NCI-H82 (cell line): ENCODE data around the gene C2orf15.
"Not testable (repeated sequence)": the region's sequence is repeated elsewhere in the genome, so short reads cannot be mapped to it uniquely, and the experiment has no call there.

Experiments used
- DNase-seq: peaks from one replicate; lab custom pipeline; 2025; lab: John Stamatoyannopoulos, UW

Gene C2orf15

GRCh38 chr2:99141110-99142108 is at the start of gene C2orf15:
Gene C2orf15 (plus strand): TSS chr2:99141707. CDS start chr2:99150559, 8,852 bp downstream.
- peak; percentile 98 for DNase-seq

DNA sequence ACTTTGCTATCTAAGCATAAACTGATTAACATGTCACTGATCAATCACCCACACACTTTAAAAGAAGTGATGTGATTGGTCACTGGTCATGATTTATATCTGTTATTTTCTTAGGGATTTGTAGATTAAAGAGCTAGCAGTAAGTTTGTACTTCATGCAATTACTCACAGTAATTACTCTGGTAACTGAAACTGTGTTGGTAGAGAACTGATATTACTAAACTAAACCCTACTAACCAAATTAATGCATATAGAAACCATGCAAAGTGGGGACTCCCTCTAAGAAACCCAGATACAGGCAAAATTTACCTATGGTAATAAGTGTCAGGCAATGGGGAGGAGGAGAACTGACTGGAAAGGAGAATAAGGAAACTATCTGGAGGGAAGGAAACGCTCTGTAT is 44.8 kb upstream of the C2orf15 start:
- no peak for DNase-seq

- no peak for DNase-seq
These were observed 39.8 kb upstream of the C2orf15 start for GRCh38 chr2:99101697-99102096.

DNA sequence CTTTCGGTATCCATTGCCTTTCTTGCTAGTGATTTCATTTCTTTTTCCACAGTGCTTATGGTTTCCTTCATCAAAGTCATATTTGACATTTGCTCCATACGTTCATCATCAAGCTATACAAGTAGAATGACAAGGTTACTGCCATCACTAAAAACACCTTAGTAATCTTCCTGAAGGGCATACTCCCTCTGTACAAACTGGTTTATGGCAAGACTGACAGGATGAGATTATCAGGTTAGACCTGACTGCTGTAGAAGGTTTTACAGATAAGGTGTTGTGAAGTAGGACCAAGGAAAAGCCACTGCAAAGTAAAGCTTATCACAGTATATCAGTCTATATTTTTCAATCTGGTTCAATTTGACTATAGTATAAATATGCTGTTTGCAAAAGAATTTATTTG is 37.5 kb upstream of the C2orf15 start:
- DNase-seq, result no peak

- no peak for DNase-seq
These were observed 34.6 kb upstream of the C2orf15 start for GRCh38 chr2:99106913-99107312.

DNA sequence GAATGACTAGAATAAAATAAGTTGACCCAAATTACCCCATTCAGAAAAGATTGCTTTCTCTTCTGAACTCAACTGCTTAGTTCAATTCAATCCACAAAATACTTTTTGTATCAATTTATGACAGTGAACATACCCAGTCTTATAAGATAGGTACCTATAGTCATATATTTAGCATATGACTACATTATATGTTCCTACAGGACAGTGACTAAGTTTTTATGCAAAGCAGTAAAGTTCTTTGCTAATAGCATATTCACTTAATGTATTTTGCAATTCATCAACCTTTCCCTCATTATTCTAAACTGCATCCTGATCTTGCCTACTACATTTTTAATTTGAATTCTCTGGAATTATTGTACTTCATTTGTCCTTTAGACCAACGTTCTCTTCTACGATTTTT is 30.3 kb upstream of the C2orf15 start:
- DNase-seq, result no peak

- DNase-seq, result no peak
These were observed 29.6 kb upstream of the C2orf15 start for GRCh38 chr2:99111945-99112344.

GRCh38 chr2:99112617-99113016 is 28.9 kb upstream of the C2orf15 start:
- no peak for DNase-seq

DNA sequence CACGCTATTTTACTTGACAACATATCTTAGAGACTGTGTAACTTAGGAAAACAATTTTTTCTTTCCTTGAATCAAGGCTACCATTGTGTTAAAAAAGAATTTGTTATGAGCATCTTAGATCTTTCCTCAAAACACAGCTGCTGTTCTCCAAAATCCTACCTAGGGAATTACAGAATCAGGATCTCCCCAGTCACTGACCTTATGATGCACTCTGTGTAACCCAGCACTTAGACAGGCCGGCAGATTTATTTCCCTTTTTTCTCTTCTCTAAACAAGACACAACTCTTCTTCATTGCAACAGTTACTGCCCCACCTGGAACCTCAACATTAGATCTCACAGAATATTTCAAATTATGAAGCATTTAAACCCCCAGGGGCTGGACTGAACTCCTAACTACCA is 13.5 kb upstream of the C2orf15 start:
- no peak for DNase-seq

DNA sequence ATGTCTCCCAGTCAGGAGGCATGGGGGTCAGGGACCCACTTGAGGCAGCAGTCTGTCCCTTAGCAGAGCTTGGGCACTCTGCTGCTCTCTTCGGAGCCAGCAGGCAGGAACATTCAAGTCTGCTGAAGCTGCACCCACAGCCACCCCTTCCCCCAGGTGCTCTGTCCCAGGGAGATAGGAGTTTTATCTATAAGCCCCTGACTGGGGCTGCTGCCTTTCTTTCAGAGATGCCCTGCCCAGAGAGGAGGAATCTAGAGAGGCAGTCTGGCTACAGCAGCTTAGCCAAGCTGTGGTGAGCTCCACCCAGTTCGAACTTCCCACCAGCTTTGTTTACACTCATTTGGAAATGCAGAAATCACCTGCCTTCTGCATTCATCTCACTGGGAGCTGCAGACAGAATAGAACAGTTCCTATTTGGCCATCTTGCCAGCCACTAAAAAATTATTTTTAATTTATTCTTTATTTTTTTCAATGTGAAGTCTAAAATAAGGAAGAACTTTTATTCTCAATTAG is 6.4 kb upstream of the C2orf15 start:
- DNase-seq, result not testable (repeated sequence)

DNA sequence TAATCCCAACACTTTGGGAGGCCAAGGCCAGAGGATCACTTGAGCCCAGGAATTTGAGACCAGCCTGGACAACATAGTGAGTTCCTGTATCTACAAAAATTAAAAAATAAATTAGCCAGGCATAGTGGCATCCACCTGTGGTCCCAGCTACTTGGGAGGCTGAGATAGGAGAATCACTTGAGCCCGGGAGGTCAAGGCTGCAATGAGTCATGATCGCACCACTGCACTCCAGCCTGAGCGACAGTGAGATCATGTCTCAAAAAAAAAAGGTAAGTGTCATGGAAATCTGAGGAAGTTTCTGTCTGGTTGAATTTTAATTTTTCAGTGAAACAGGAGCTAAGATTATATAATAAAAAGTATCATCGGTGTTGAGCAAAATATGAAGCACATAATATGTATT is 2.5 kb upstream of the C2orf15 start:
- DNase-seq, result no peak

DNA sequence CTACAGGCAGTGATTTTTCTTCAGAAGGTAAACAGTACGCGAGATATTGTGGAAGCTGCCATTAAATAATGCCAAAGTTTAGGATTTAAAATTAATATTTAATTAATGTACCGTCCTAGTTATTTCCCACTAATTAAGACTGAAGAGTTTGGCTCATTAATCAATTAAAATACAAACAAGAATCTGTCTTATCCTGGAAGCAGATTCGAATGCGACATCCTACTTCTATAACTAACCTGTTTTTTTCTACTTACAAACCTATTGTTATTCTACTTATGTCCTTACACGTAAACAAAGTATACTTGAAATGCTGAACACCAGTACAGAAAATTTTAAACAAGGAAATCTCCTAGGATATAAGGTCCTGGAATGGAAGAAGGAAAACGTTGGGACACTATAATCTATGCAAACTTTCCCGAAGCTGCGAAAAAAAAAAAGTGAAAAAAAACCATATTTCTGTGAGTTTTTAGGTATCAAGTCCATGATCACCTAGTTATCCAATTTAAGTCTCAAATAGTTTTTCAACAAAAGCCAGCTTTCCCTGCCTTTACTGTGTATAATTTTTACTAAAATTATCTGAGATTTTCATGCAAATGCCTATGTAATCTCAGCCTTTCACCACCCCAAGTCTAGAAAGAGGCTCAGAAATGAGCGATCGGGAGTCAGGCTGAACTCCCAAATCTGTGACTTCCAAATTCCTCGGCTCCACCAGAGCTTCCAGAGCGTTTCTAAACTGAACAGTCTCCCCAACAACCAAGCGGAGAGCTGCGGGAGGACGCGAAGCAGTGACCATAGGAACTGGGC is 1.2 kb upstream of the C2orf15 start:
- DNase-seq, result no peak

GRCh38 chr2:99140860-99141109 is 722 bp upstream of the C2orf15 start:
- DNase-seq, result peak; percentile 72

- DNase-seq, result no peak
These were observed 9.2 kb downstream of the C2orf15 start for GRCh38 chr2:99150706-99151105.

GRCh38 chr2:99152199-99152895 is 10.8 kb downstream of the C2orf15 start:
- no peak for DNase-seq

GRCh38 chr2:99153921-99154604 is 12.6 kb downstream of the C2orf15 start:
- DNase-seq, result no peak

DNA sequence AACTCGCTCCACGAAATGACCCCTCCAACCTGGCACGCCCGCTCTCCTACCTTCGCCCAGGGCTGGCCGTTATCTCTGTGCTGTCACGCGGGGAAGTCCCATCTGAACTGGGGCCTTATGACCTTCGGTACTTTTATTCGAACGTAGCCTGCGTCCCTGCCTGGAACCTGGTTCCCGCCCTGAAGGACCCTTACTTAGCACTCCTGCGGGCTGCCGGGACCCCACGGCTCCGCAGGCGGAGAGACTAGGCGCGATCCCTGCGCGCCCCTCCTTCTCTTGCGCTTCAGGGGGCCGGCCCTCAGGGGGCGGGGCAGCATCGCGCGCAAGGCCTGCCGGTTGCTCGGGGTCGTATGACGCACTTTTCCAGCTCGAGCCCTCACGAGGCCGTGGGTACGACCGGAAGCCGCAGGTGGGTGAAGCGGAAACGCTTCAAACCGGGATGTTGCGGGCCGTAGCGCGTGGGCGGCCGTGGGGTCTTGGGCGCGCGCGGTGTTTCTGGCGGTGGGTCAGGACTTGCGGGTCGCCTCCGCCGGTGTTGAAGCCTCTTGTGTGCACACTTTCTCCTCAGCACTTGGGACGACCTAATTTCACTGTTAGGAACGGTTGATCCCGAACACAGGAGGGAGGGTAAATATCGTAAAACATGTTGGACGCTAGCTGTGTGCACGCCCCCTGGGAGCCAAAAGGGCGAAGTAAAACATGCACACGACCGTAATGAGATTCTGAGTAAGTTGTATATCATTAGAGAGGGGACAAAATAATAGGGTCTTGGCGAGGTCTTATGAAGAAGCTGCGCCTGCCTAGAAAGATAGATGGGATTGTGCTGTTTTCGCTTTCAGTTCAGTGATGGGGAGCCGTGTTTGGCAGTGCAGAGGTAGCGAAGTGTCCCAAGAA is 13.4 kb downstream of the C2orf15 start, which contains the start of the genes LIPT1 and TSGA10:
Gene LIPT1 (plus strand): TSS at position 325 of the 894 bp plus-strand sequence. CDS start 6,991 bp downstream, outside the sequence.
Gene TSGA10 (minus strand): TSS at position 300 of the 894 bp plus-strand sequence. CDS start 45,503 bp downstream, outside the sequence.
- peak; percentile 96 for DNase-seq

GRCh38 chr2:99156891-99157290 is 15.4 kb downstream of the C2orf15 start:
- peak; percentile 19 for DNase-seq

- DNase-seq, result no peak
These were observed 17.1 kb downstream of the C2orf15 start for GRCh38 chr2:99158599-99158998.

DNA sequence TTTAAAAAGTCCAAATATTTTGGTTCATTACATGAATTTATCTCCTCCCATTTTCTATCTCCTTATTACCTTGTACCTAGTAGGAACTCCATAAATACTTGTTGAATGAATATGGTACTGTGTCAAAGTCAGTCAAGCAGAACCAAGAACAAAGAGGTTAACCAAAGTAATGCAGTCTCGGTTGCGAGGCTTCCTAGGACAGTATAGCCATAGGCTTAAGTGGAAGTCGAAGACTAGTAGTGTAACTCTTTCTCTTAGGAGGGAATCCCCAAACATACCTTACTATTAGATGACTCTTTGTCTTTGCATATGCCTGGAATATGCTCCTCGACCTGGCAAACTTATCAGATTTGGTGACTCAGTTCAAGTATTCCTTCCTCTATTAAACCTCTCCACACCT is 18.1 kb downstream of the C2orf15 start:
- no peak for DNase-seq
